GM18861 (cell line): Measurements from ENCODE around the gene LTBP3.

ENCODE experiments used
- ATAC-seq: cut with Tn5 transposase; IDR thresholded peaks from one replicate; pipeline ENCODE4 v1.9.1; 2021; ENCODE audit not compliant: unreplicated experiment

The LTBP3 gene

DNA sequence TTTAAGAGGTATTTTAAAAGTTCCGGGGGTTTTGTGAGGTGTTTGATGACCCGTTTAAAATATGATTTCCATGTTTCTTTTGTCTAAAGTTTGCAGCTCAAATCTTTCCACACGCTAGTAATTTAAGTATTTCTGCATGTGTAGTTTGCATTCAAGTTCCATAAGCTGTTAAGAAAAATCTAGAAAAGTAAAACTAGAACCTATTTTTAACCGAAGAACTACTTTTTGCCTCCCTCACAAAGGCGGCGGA, 59.5 kb downstream of the LTBP3 start:
- no peak for ATAC-seq

DNA sequence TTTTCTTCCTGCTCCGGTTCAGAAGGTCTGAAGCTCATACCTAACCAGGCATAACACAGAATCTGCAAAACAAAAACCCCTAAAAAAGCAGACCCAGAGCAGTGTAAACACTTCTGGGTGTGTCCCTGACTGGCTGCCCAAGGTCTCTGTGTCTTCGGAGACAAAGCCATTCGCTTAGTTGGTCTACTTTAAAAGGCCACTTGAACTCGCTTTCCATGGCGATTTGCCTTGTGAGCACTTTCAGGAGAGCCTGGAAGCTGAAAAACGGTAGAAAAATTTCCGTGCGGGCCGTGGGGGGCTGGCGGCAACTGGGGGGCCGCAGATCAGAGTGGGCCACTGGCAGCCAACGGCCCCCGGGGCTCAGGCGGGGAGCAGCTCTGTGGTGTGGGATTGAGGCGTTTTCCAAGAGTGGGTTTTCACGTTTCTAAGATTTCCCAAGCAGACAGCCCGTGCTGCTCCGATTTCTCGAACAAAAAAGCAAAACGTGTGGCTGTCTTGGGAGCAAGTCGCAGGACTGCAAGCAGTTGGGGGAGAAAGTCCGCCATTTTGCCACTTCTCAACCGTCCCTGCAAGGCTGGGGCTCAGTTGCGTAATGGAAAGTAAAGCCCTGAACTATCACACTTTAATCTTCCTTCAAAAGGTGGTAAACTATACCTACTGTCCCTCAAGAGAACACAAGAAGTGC, 60.0 kb downstream of the LTBP3 start:
- ATAC-seq: no peak

DNA sequence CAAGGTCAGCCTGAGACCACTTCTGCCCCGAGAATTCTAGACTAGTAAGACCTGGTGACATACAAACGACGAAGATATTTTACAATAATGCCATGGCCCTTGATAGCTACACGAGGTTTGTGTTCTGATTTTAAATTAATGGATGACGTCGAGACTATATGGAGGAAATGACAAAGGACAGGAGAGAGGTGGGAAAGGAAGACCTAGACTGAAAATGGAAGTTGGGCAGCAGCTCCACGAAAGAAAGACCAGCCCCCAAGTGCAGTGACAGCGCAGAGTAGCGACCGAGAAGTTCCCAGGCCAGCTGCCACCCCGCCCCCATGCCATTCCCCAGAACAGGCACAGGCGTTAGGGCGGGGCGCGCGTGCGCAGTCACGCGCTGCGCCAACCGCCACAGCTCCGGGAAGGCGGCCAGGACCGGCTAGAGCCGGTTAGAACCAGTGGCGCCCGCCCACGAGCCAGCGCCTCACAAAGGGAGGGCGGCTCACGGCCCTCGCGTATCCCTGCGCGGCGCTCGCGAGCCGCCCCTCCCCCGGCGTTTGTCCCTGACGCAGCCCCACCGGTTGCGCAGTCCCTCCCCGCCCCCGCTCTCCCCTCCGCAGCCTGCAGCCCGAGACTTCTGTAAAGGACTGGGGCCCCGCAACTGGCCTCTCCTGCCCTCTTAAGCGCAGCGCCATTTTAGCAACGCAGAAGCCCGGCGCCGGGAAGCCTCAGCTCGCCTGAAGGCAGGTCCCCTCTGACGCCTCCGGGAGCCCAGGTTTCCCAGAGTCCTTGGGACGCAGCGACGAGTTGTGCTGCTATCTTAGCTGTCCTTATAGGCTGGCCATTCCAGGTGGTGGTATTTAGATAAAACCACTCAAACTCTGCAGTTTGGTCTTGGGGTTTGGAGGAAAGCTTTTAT, 60.8 kb downstream of the LTBP3 start:
- ATAC-seq: peak; percentile 42

DNA sequence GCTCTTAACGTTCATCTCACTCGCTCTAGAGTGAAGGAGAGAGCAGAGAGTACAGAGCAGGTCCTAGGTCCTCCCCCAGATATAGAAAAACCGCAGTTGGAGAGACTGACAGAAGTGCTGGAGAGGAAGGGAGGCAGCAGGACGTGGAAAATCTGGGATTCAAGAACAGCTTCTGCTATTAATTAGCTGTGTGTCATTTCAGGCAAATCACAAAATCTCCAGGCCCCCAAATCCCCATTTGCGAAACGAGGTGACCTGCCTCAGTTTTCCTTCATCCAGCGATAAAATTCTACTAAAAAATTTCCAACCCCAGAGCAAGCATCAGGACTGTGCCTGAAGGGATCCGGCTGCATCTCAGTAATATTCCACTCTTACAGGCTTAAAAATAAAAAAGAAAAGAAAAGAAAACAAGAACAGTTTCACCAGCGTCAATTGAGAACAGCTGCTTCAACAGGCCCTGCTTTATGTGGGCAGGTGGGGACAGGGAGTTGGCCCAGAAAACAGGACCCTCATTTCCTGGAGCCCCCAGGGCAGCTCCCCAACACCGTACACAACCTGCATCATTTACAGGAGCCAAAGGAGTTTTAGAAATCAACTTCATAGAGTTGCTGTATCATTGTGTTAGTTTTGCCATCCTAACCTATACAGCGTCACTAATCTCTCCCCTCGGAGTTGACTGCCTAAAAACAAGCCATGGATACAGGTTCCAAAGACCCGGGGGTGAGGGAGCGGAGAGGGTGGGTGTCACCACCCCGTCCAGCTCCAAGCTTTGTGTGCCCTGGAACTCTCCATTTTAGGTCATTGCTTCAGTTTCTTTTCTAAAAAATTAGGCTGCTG, 61.6 kb downstream of the LTBP3 start:
- no peak for ATAC-seq

DNA sequence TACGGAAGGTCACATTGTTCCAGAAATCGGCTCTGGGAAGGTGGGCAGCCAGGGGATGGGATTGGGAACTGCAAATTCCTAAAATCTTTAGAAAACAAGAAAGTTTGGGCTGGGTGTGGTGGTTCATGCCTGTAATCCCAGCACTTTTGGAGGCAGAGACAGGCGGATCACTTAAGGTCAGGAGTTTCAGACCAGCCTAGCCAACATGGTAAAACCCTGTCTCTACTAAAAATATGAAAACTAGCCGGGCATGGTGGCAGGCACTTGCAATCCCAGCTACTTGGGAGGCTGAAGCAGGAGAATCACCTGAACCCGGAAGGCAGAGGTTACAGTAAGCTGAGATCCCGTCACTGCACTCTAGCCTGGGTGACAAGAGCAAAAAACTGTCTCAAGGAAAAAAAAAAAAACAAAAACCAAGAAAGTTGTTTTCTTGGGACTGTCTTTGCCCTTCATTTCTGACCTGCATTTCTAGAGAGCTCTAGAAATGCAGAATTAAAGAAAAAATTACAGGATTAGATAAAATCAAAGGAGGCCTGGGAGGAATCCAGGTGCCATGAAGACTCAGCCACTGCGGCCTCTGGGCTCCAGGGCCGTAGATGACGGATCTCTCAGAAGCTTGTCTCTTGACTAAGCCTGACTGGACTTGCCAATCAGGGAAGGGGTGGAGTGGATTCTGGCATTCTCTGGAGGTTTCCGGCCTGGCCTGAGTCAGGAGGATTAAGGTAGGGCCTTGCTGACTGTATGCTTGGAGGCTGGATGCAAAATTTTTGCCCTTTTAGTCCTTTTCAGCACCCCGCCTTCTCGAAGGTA, 64.6 kb downstream of the LTBP3 start:
- ATAC-seq: no peak

DNA sequence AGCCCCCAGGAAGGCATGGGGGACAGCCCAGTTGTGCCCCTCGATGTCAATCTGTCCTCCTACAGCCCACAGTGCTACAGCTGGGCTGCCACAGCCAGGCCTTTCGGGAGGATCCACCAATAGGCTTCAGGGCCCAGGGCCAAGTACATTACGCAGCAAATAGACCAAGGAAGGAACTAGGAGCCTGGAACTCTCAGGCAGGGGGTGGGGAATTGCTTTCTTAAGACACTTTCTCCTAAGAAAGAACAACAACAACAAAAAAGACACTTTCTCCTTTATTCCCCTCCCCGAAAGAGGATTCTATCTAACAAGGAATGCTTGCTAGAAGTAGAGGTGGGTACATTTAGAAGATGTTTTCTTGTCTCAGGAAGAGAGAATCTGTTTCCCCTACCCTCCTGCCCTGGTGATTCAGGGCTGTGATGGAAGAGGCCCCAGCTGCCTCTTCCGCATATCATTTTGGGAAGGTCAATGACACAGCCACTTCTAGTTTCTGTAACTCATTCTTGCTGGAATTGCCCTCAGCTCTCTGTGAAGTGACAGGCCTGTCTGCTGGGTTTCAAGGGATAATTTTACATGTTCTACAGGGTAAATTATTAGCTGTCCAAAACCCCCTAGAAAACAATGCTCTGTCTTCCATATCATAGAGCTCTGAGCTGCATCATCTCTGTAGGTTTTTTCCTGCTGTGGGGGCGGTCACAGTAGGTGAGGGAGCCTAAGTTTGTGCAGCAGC, 65.4 kb downstream of the LTBP3 start:
- ATAC-seq: peak; percentile 22

DNA sequence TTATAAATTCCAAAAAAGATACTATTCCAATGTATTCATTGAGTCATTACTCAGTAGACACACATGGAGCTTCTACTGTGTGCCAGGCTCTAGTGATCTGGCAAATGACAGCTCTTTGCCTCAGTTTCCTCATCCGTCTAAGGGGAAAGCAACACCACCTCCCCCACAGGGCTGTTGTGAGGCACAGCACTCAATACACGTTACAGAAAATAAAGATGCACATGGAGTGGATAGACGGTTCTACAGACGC, 65.8 kb downstream of the LTBP3 start:
- ATAC-seq: no peak

GRCh38 chr11:65491614-65492386, 66.4 kb downstream of the LTBP3 start:
- no peak for ATAC-seq

- ATAC-seq: no peak
Observed at GRCh38 chr11:65491163-65491465, 67.0 kb downstream of the LTBP3 start.

DNA sequence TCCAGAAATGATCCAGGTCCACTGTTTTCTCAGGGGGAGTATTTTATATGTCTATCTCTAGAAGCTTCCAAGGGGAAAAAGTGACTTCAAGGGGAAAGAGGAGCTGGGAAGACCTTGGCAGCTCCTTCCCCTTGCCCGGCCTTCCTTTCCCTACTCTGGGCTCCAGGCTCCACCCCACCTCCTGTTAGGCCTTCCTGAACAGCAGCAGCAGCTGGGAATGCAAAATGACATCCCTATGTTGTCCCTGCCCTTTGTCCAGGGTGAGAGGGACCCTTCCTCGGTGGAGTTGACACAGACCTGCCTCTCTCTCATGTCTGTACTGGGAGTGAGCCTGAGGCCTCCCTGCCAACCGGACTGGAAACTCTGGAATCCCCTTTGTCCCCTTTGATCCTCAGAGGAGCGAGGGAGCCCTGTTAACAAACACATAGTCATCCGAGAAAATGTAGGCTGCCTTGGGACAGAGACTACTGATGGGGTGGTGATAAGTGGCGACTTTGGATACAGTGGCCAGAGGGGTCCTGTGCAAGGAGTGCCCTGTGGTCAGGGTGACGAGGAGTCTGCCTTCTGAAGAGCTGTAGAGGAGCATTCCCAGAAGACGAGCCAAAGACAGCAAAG, 68.3 kb downstream of the LTBP3 start:
- ATAC-seq: no peak

DNA sequence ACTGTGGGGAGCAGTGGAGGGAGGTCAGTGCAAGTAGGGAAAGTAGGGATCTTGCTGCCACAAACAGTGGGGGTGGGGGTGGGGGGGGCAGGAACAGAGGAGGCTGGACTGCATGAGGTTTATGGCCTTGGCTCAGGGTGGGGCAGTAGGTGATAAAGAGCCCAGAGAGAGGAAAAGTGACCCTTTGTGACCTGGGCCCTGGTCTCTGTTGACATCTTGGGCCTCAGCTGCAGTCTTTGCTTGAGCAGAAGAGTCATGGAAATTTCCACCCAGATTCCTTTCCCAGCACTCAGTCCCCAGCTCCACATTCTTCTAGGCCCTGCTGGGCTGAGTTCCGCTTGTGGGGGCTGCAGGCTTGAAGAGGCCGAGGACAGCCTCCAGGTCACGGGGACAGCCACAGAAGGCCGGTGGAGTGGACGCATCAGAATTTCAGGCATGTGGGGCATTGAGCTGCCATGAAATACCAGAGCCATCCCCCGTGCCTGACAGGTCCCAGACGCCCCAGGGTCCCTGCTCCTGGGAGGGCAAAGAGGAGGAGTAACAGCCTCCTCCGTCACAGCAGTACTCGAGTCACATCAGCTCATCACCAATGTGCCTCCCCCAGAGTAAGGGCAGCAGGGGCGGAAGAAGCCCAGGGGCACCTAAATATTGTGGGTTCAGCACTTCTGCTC, 69.0 kb downstream of the LTBP3 start:
- ATAC-seq: no peak
